MM.1S (cell line): Measurements from ENCODE around the gene CETN1.

ENCODE experiments used
- DNase-seq: peaks from one replicate; pipeline ENCODE4 v3.0.0-alpha.2; 2015
- H2AFZ ChIP-seq: fragments of 300-600 bp; sonication (generic); 2 replicates; pipeline ENCODE4 v1.6.0; 2016; ENCODE audit warnings: antibody characterized with exemption, low read length
- H3F3A ChIP-seq: fragments of 300-600 bp; sonication (generic); 2 replicates; pipeline ENCODE4 v1.6.1; 2016; ENCODE audit warnings: mild to moderate bottlenecking, antibody characterized with exemption, low read length, moderate library complexity, mixed read lengths; ENCODE audit not compliant: insufficient read depth
- H3K27ac ChIP-seq: fragments of 300-600 bp; sonication (generic); 2 replicates; pipeline ENCODE4 v1.5.1; 2016; ENCODE audit warnings: mild to moderate bottlenecking, low read length
- H3K27me3 ChIP-seq: fragments of 300-600 bp; sonication (generic); replicated peaks from 2 replicates; pipeline ENCODE4 v1.6.0; 2016; ENCODE audit warnings: low read length; ENCODE audit not compliant: insufficient read depth
- H3K36me3 ChIP-seq: fragments of 300-600 bp; sonication (generic); replicated peaks from 2 replicates; pipeline ENCODE4 v1.6.1; 2016; ENCODE audit warnings: mild to moderate bottlenecking, low read length, mixed read lengths; ENCODE audit not compliant: insufficient read depth
- H3K4me1 ChIP-seq: fragments of 300-600 bp; sonication (generic); 2 replicates; pipeline ENCODE4 v1.6.1; 2016; ENCODE audit warnings: low read length, mixed read lengths
- H3K4me2 ChIP-seq: fragments of 300-600 bp; sonication (generic); 2 replicates; pipeline ENCODE4 v1.6.0; 2016; ENCODE audit warnings: low read depth, low read length
- H3K4me3 ChIP-seq: fragments of 300-600 bp; sonication (generic); 2 replicates; pipeline ENCODE4 v1.5.1; 2016; ENCODE audit warnings: low read length, mixed read lengths
- H3K79me2 ChIP-seq: fragments of 300-600 bp; sonication (generic); 2 replicates; pipeline ENCODE4 v1.6.1; 2016; ENCODE audit warnings: mixed run types, low read length, mixed read lengths
- H3K9ac ChIP-seq: fragments of 300-600 bp; sonication (generic); 2 replicates; pipeline ENCODE4 v1.6.1; 2016; ENCODE audit warnings: low read length, mixed read lengths
- H3K9me2 ChIP-seq: fragments of 300-600 bp; sonication (generic); replicated peaks from 2 replicates; pipeline ENCODE4 v1.6.1; 2016; ENCODE audit warnings: mild to moderate bottlenecking, low read length, mixed read lengths; ENCODE audit not compliant: insufficient read depth
- H3K9me3 ChIP-seq: fragments of 300-600 bp; sonication (generic); replicated peaks from 2 replicates; pipeline ENCODE4 v1.6.1; 2016; ENCODE audit warnings: mild to moderate bottlenecking, low read length, mixed read lengths; ENCODE audit not compliant: insufficient read depth
- H4K20me1 ChIP-seq: fragments of 300-600 bp; sonication (generic); 2 replicates; pipeline ENCODE4 v1.6.1; 2016; ENCODE audit warnings: mild to moderate bottlenecking, low read length, moderate library complexity, mixed read lengths; ENCODE audit not compliant: insufficient read depth
- EZH2 ChIP-seq: fragments of 300-600 bp; sonication (generic); optimal IDR thresholded peaks from 2 replicates; pipeline ENCODE3; 2017; ENCODE audit warnings: low read depth, mild to moderate bottlenecking, antibody characterized with exemption, low read length, mixed read lengths
- EZH2phosphoT487 ChIP-seq: fragments of 300-600 bp; sonication (generic); IDR thresholded peaks from 2 replicates; pipeline ENCODE4 v1.6.1; 2018; ENCODE audit warnings: antibody characterized with exemption, low read length
- TF ChIP-seq, protein P1 (sequence below): fragments of 300-600 bp; sonication (generic); IDR thresholded peaks from 2 replicates; pipeline ENCODE4 v1.5.1; 2016; ENCODE audit warnings: antibody characterized with exemption, low read length, mixed read lengths

The CETN1 gene

DNA sequence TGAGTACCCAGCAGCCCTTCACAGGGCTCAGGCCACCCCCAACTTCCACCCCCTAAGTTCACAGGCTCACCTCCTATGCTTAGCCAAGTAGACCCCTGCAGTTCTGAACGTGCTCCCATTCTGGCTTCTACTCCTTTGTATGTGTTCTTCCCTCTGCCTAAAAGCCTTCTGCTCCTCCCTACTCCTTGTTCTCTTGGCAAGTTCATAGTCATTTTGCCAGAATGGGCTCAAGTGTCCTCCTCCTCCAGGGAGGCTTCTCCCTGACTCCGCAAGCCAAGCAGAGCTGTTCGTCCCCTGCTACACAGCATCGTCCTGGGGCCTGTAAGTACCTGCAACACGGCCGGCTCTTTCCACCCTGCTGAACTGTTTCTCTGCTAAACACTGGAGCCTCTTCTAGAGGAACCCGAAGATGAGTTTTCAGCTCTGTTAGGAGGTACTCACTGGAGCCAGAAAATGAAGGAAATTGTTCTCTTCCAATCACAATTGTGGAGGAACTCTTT lies 14.6 kb upstream of the CETN1 start:
- TF ChIP-seq EZH2 (no peak), EZH2phosphoT487 (no peak)
- TF ChIP-seq, protein P1, sequence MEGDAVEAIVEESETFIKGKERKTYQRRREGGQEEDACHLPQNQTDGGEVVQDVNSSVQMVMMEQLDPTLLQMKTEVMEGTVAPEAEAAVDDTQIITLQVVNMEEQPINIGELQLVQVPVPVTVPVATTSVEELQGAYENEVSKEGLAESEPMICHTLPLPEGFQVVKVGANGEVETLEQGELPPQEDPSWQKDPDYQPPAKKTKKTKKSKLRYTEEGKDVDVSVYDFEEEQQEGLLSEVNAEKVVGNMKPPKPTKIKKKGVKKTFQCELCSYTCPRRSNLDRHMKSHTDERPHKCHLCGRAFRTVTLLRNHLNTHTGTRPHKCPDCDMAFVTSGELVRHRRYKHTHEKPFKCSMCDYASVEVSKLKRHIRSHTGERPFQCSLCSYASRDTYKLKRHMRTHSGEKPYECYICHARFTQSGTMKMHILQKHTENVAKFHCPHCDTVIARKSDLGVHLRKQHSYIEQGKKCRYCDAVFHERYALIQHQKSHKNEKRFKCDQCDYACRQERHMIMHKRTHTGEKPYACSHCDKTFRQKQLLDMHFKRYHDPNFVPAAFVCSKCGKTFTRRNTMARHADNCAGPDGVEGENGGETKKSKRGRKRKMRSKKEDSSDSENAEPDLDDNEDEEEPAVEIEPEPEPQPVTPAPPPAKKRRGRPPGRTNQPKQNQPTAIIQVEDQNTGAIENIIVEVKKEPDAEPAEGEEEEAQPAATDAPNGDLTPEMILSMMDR, result no peak
- H2AFZ ChIP-seq, result no peak overlapping the region
- H3F3A ChIP-seq, result no peaks in the 10 kb centered on the region

DNA sequence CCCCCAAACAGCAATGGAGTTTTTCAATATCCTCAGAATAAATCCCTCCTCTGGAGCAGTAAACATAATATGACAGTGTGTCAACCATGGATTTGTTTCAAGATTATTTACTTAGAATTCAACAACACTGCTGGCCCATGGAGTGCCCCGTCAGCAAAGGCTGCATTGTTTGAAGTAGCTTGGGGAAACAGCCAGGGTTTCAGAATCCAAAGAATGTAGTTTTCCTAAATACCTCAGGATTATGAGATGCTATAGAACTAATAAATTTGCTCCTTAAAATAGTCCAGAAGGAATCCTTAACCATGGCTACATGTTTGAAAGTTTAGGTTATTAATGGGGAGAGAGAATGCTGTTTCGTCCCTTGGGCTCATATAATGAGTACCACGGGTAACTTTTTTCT lies 13.1 kb upstream of the CETN1 start:
- no peak for DNase-seq
- Histone ChIP-seq H3K9me3 (no peaks in the 10 kb centered on the region), H3K36me3 (no peaks in the 10 kb centered on the region), H3K4me3 (no peak overlapping the region), H3K27me3 (no peaks in the 10 kb centered on the region), H3K4me2 (no peak overlapping the region), H3K27ac (no peak overlapping the region), H3K79me2 (no peaks in the 10 kb centered on the region), H3K9ac (no peak overlapping the region), H2AFZ (no peak overlapping the region), H4K20me1 (no peaks in the 10 kb centered on the region), H3K4me1 (no peaks in the 10 kb centered on the region), H3K9me2 (no peaks in the 10 kb centered on the region), H3F3A (no peaks in the 10 kb centered on the region)
- TF ChIP-seq EZH2, result no peak
- TF ChIP-seq, protein P1, result no peak
- TF ChIP-seq EZH2phosphoT487, result no peak

More for the DNA sequence above, 14.6 kb upstream of the CETN1 start:
- H3K4me1 ChIP-seq, result no peaks in the 10 kb centered on the region
- DNase-seq, result no peak
- H3K36me3 ChIP-seq, result no peaks in the 10 kb centered on the region
- no peaks in the 10 kb centered on the region for H3K9me2 ChIP-seq
- no peaks in the 10 kb centered on the region for H3K9me3 ChIP-seq
- no peaks in the 10 kb centered on the region for H3K27me3 ChIP-seq
- H3K4me3 ChIP-seq, result no peak overlapping the region
- H3K27ac ChIP-seq, result no peak overlapping the region
- no peak overlapping the region for H3K4me2 ChIP-seq
- H3K79me2 ChIP-seq, result no peaks in the 10 kb centered on the region
- H4K20me1 ChIP-seq, result no peaks in the 10 kb centered on the region
- H3K9ac ChIP-seq, result no peak overlapping the region

DNA sequence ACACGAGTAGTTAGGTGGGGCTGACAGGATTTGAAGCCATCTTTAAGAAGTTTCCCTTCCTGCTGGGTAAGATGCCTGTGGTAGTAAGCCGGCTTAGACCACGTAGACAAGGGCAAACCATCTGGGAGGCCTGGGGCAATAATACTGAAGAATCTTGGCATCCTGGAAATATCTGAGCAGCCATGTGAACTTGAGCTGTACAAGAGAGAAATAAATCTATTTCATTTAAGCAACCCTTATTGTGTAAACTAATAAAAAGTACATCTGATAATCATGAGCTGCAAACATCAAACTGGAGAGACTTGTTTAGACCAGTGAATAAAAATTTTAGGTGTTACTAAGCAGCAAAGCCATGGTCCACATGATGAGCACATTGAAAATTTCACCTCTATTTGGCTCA lies 11.4 kb upstream of the CETN1 start:
- H3K79me2 ChIP-seq, result no peaks in the 10 kb centered on the region
- no peak overlapping the region for H3K4me2 ChIP-seq
- no peak overlapping the region for H3K27ac ChIP-seq
- TF ChIP-seq EZH2 (no peak), EZH2phosphoT487 (no peak)
- TF ChIP-seq, protein P1, result no peak
- no peak overlapping the region for H3K4me3 ChIP-seq
- H3K4me1 ChIP-seq, result no peaks in the 10 kb centered on the region
- no peaks in the 10 kb centered on the region for H3F3A ChIP-seq
- H3K9ac ChIP-seq, result no peak overlapping the region
- H3K9me2 ChIP-seq, result no peaks in the 10 kb centered on the region
- H3K9me3 ChIP-seq, result no peaks in the 10 kb centered on the region
- H3K27me3 ChIP-seq, result no peaks in the 10 kb centered on the region
- DNase-seq, result no peak
- no peaks in the 10 kb centered on the region for H3K36me3 ChIP-seq
- no peaks in the 10 kb centered on the region for H4K20me1 ChIP-seq
- H2AFZ ChIP-seq, result no peak overlapping the region
